Right lobe of liver (tissue), 6 donors: ENCODE data around the gene P4HA3. TPM values are rescaled to one million over a fixed set of nuclear protein-coding genes. Genes with fewer than 3 reads are reported as not detected.

Experiments
- ATAC-seq, 4 donors: fragments of 200-7000 bp; cut with Tn5 transposase; one replicate each; pipeline ENCODE4 v1.9.1; 2020; ENCODE audit warnings: mild to moderate bottlenecking in 4 of 4, moderate library complexity in 4 of 4
- DNase-seq, 3 donors: peaks; one replicate each; pipeline ENCODE4 v3.0.0-alpha.2; 2020
- H3K27ac ChIP-seq, 3 donors: fragments of 200-600 bp; one replicate each; pipeline ENCODE4 v1.8.0; 2022
- H3K27me3 ChIP-seq, 2 donors: fragments of 200-600 bp; one replicate each; pipeline ENCODE4 v1.8.0; 2022
- H3K36me3 ChIP-seq, 4 donors: fragments of 200-600 bp; sonication (generic) in 1 of 4; one replicate each; pipeline versions ENCODE4 v1.5.1 to v1.8.0; 2017 to 2022; ENCODE audit warnings: control low read depth in 1 of 4
- H3K4me1 ChIP-seq, 4 donors: fragments of 200-600 bp; sonication (generic) in 1 of 4; one replicate each; pipeline versions ENCODE4 v1.5.1 to v1.8.0; 2017 to 2022; ENCODE audit warnings: control low read depth in 1 of 4
- H3K4me3 ChIP-seq, 3 donors: fragments of 200-600 bp; one replicate each; pipeline ENCODE4 v1.8.0; 2022
- H3K9me3 ChIP-seq, 4 donors: fragments of 200-600 bp; sonication (generic) in 1 of 4; one replicate each; pipeline versions ENCODE4 v1.5.1 to v1.8.0; 2017 to 2022; ENCODE audit warnings: control low read depth in 1 of 4
- POLR2A ChIP-seq: fragments of 450-650 bp; IDR thresholded peaks from one replicate; pipeline ENCODE4 v1.6.1; 2017; ENCODE audit warnings: antibody characterized with exemption, mild to moderate bottlenecking
- WGBS: methylation state at CpG from one replicate; pipeline ENCODE4 v1.1.6; 2018; ENCODE audit warnings: low coverage, low lambda C conversion rate; ENCODE audit not compliant: insufficient coverage; ENCODE audit errors: missing lambda C conversion rate; 5-methylcytosine and 5-hydroxymethylcytosine counted together
- intact Hi-C, 2 donors: fragments of 100-400 bp; cut with DNase I; formaldehyde crosslinking; loops; one replicate each; pipeline versions ENCODE4 v1.11.2 to v1.14.1; 2022
- total RNA-seq, 6 experiments: library from RNA; depleted of rRNA in 2 of 6; stranded (reverse); fragments of >200 nt in 2 of 6; fragmentation: NEBNext Ultra II Directional in 3 of 6; extraction: Animal tissue kit (Norgen Biotek cat#: 25700) in 3 of 6; gene quantifications; one replicate each; pipeline versions ENCODE4 v1.1.0 to v1.2.4, GENCODE V29; 2016 to 2023
- TF ChIP-seq, protein P1 (sequence below), 4 donors: fragments of 200-600 bp in 3 of 4; fragments of 450-650 bp in 1 of 4; IDR thresholded peaks; one replicate each; pipeline versions ENCODE4 v1.5.1 to v1.8.0; 2016 to 2022; ENCODE audit warnings: antibody characterized with exemption in 4 of 4, mild to moderate bottlenecking in 2 of 4
- donor health status: DM: no; HTN: yes; CAD: no.
- donor health status: DM: no; HTN: no; CAD: no.
- donor health status: DM: no; HTN: no; CAD: no.
- donor health status: DM: no; HTN: yes; CAD: no.
- donor health status: DM: no; HTN: yes; CAD: no.

The P4HA3 gene
- total RNA-seq, 6 experiments from 2014 or later, result 0.12 to 2.1 (median 0.78) TPM; not detected in 1

DNA sequence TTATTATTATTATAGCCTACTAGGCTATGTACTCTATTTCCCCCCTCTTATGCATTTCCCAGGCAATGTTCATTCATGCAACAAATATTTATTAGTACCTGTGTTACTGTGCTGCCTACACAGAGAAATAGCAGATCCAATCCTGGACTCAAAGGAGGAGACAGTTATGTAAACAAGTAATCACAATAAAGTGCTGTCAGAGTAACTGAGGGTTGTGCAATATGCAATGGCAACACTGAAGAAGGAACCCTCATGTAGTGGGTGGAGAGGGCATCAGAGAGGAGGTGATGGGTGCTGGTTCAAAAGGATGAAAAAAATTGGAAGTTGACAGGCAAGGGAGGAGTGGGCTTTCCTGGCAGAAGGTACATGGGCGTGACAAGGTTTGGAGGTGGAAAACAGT lies 886 bp upstream of the P4HA3 start:
- Histone ChIP-seq H3K36me3 (no peaks in the 10 kb centered on the region), H3K4me3 (no peak overlapping the region), H3K27ac (no peak overlapping the region), H3K27me3 (peaks cover 0 to 7% of the 10 kb centered on the region in 2 donors), H3K9me3 (peaks cover 0 to 5% (median 0%) of the 10 kb centered on the region in 4 donors), H3K4me1 (peaks cover 0 to 5% (median 0%) of the 10 kb centered on the region in 4 donors)
- WGBS, result 100% methylated on average over 1 of the region's 1 CpG
- intact Hi-C loops, result no loop called here
- DNase-seq, result no peak
- TF ChIP-seq, protein P1, sequence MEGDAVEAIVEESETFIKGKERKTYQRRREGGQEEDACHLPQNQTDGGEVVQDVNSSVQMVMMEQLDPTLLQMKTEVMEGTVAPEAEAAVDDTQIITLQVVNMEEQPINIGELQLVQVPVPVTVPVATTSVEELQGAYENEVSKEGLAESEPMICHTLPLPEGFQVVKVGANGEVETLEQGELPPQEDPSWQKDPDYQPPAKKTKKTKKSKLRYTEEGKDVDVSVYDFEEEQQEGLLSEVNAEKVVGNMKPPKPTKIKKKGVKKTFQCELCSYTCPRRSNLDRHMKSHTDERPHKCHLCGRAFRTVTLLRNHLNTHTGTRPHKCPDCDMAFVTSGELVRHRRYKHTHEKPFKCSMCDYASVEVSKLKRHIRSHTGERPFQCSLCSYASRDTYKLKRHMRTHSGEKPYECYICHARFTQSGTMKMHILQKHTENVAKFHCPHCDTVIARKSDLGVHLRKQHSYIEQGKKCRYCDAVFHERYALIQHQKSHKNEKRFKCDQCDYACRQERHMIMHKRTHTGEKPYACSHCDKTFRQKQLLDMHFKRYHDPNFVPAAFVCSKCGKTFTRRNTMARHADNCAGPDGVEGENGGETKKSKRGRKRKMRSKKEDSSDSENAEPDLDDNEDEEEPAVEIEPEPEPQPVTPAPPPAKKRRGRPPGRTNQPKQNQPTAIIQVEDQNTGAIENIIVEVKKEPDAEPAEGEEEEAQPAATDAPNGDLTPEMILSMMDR (IDR thresholded peaks at IDR 0.05), result no peak
- TF ChIP-seq POLR2A, result no peak
- peak in 3 of 4 donors; percentile 51 to 58 (median 58) for ATAC-seq

DNA sequence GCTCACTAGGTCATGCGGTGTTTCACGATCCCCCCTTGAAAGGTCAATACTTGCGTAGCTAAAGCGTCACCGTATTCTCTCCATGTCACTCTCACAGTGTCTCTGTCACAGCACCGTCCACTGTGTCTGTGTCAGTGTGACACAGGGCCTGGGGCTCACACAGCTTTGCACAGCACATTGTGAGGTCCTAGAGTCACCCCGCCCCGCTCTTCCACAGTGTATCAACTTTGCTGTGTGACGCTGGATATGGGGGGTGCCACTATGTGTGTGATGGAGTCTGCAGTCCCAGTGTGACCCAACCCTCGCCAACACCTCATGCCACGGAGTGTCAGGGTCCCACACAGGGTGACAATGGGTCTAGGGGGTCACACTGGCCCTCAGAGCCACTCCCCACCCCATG lies 583 bp downstream of the P4HA3 start:
- intact Hi-C loops, result no loop called here
- Histone ChIP-seq H3K4me1 (peaks cover 0 to 5% (median 0%) of the 10 kb centered on the region in 4 donors), H3K4me3 (peak overlapping the region; percentile 36 to 56 (median 38)), H3K27ac (no peak overlapping the region), H3K27me3 (peaks cover 0 to 7% of the 10 kb centered on the region in 2 donors), H3K36me3 (no peaks in the 10 kb centered on the region), H3K9me3 (no peaks in the 10 kb centered on the region)
- TF ChIP-seq, protein P1 (IDR thresholded peaks at IDR 0.05), result no peak
- TF ChIP-seq POLR2A, result no peak
- DNase-seq, result no peak
- peak in 1 of 4 donors; percentile 27 for ATAC-seq
- WGBS, result 71% methylated on average over 3 of the region's 11 CpGs

DNA sequence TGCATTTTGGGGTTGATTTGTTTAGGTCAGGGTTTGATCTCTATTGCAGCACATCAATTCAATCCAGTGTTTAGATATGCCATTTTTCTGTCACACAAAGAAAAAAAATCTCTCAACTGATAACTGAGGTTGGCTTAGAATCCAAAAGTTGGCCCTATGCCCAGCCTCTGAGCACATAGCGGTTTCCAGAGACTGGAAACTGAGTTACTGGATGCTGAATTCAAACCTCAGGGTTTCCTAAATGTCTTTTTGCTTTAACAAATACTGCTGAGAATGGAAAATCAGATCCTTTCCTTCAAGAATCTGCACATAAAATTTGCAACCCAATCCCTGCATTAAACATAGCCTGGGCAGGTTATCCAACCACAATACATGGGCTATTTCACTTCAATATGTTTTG lies 4.0 kb downstream of the P4HA3 start:
- no peak for ATAC-seq
- no peaks in the 10 kb centered on the region for H3K9me3 ChIP-seq
- intact Hi-C loops, result no loop called here

DNA sequence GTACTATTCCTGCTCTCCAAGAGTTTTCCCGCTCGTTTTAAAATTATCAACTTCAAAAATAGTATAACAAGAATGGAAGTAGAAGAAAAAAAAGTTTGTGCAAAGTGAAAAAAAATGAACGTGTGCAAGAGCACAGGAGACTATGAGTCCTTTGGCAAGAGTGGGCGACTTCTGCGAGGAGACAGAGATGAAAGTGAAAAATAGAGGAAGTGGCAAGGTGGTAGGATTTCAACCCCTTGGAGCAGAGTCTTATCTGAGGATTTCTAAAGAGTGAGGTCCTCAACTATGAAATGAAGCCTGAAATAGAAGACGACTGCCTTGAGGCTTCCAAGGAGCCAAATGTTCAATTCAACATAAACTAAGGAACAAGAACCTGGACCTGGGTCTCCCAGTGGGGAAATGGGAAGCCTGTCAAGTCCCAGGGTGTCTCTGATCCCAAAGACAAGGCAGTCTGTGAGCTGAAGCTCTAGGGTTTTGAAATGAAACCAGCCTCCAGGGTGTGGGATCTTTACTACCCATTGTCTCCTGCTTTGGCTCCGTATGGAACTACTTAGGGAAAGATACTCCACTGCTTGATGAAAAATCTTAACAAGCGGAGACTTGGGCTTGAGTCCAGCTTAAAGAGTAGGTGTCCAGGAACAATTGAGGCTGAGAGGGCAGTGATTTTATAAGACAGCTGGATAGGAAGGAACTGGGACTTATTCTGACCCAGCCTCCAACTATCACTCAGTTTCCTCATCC lies 4.8 kb downstream of the P4HA3 start:
- H3K27ac ChIP-seq, result no peak overlapping the region
- no peak for DNase-seq
- H3K4me3 ChIP-seq, result no peak overlapping the region
- no peaks in the 10 kb centered on the region for H3K36me3 ChIP-seq
- no peaks in the 10 kb centered on the region for H3K9me3 ChIP-seq
- intact Hi-C loops, result no loop called here
- no peak for ATAC-seq
- 50% methylated on average over 8 of the region's 8 CpGs for WGBS
- H3K27me3 ChIP-seq, result peaks cover 0 to 7% of the 10 kb centered on the region in 2 donors
- peaks cover 0 to 5% (median 0%) of the 10 kb centered on the region in 4 donors for H3K4me1 ChIP-seq
- TF ChIP-seq, protein P1 (IDR thresholded peaks at IDR 0.05), result no peak
- no peak for TF ChIP-seq POLR2A

More for the DNA sequence above, 4.0 kb downstream of the P4HA3 start:
- Histone ChIP-seq H3K4me1 (peaks cover 0 to 5% (median 0%) of the 10 kb centered on the region in 4 donors), H3K27me3 (peaks cover 0 to 7% of the 10 kb centered on the region in 2 donors), H3K4me3 (no peak overlapping the region), H3K36me3 (no peaks in the 10 kb centered on the region), H3K27ac (no peak overlapping the region)
- WGBS, result 17% methylated on average over 1 of the region's 1 CpG
- TF ChIP-seq POLR2A, result no peak
- TF ChIP-seq, protein P1 (IDR thresholded peaks at IDR 0.05), result no peak
- DNase-seq, result peak in 1 of 3 donors; percentile 20
